ENCODE data around the gene NGLY1.

DNA sequence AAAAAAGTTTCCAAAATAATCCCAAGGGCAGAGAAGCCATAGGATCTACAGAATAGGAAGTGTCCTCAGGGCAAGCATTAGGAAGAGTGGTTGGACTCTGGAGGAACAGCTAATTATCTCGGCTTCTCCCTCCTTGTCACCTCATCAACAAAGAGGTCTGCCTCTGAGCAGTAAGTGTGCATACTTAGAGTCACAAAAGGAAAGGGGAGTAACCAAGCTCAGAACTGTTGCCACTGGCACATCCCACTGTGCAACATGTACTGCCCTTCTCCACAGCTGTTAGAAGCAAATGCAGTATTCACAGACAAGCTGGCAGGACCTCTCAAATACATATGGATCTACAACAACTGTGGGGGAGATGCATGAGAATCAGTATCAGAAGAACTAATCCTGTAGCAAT lies 31.5 kb downstream of the NGLY1 start:
- TF ChIP-seq, protein P1, sequence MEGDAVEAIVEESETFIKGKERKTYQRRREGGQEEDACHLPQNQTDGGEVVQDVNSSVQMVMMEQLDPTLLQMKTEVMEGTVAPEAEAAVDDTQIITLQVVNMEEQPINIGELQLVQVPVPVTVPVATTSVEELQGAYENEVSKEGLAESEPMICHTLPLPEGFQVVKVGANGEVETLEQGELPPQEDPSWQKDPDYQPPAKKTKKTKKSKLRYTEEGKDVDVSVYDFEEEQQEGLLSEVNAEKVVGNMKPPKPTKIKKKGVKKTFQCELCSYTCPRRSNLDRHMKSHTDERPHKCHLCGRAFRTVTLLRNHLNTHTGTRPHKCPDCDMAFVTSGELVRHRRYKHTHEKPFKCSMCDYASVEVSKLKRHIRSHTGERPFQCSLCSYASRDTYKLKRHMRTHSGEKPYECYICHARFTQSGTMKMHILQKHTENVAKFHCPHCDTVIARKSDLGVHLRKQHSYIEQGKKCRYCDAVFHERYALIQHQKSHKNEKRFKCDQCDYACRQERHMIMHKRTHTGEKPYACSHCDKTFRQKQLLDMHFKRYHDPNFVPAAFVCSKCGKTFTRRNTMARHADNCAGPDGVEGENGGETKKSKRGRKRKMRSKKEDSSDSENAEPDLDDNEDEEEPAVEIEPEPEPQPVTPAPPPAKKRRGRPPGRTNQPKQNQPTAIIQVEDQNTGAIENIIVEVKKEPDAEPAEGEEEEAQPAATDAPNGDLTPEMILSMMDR (IDR thresholded peaks at IDR 0.05) = no peak
- TF ChIP-seq POLR2AphosphoS5 (IDR thresholded peaks at IDR 0.05; ENCODE audit: insufficient read depth in 1 of 2, low read depth in 1 of 2) = no peak
